HCT116 (cell line): ENCODE results near the gene CAMK2N1. TPM values are rescaled to one million over a fixed set of nuclear protein-coding genes. Genes with fewer than 3 reads are reported as not detected.

Source experiments
- ATAC-seq: fragments of 200-7000 bp; cut with Tn5 transposase; 2 replicates; pipeline ENCODE4 v1.9.1; 2020; ENCODE audit warnings: mild to moderate bottlenecking, moderate library complexity
- BruUV-seq: library from RNA; stranded (reverse); fragments of 400-500 nt; replicated peaks from 2 replicates; lab custom pipeline; 2021; lab: Mats Ljungman, UMichigan
- CTCF ChIA-PET: fragments of 300-600 bp; sonication (Branson Sonifier 250); formaldehyde crosslinking; loops from one replicate; lab custom pipeline; 2021; ENCODE audit warnings: antibody characterized with exemption; lab: Charles Lee
- POLR2A ChIA-PET: fragments of 300-600, 350-600 bp; sonication (Branson Sonifier 250); formaldehyde crosslinking; loops from one replicate; lab custom pipeline; 2021; ENCODE audit warnings: antibody characterized with exemption; lab: Charles Lee
- RAD21 ChIA-PET, 2 experiments: fragments of 300-600 bp; sonication (Branson Sonifier 250); formaldehyde crosslinking; loops; one replicate each; lab custom pipeline; 2023; ENCODE audit warnings: low total read pairs in 2 of 2; ENCODE audit not compliant: uncharacterized antibody in 2 of 2, unreplicated experiment in 2 of 2, low non-redundant PET in 1 of 2; lab: Charles Lee
- DNase-seq: peaks from one replicate; pipeline ENCODE4 v3.0.0-alpha.2; 2010; ENCODE audit warnings: low read depth, low spot score
- H2AFZ ChIP-seq: fragments of 200-600 bp; shearing (Covaris generic), sonication (generic); 2 replicates; pipeline ENCODE4 v1.6.1; 2017; ENCODE audit warnings: low read depth, mixed run types, mixed read lengths, antibody characterized with exemption, low read length; ENCODE audit not compliant: poor library complexity, severe bottlenecking
- H3K27ac ChIP-seq: 2 replicates; pipeline ENCODE4 v1.5.1; 2012; ENCODE audit warnings: low read depth, low read length
- H3K27me3 ChIP-seq: fragments of 200-600 bp; sonication (generic); 2 replicates; pipeline ENCODE4 v1.6.1; 2016; ENCODE audit warnings: mixed run types, low read length, mixed read lengths; ENCODE audit not compliant: insufficient read depth
- H3K36me3 ChIP-seq, 2 experiments: fragments of 200-500 bp in 1 of 2; fragments of 200-600 bp in 1 of 2; sonication (Bioruptor generic) in 1 of 2; sonication (generic) in 1 of 2; 2 replicates each; pipeline versions ENCODE4 v1.5.1 to v1.6.1; 2014 to 2016; ENCODE audit warnings: low read length in 2 of 2, inconsistent platforms in 1 of 2, mixed read lengths in 1 of 2, mixed run types in 1 of 2; ENCODE audit not compliant: insufficient read depth in 2 of 2, control insufficient read depth in 1 of 2
- H3K4me1 ChIP-seq, 2 experiments: fragments of 200-600 bp in 1 of 2; sonication (generic) in 1 of 2; 2 replicates each; pipeline versions ENCODE4 v1.5.1 to v1.6.1; 2012 to 2017; ENCODE audit warnings: low read length in 2 of 2, inconsistent platforms in 1 of 2, mild to moderate bottlenecking in 1 of 2, mixed read lengths in 1 of 2, mixed run types in 1 of 2, moderate library complexity in 1 of 2; ENCODE audit not compliant: insufficient read depth in 2 of 2, control insufficient read depth in 1 of 2
- H3K4me2 ChIP-seq: fragments of 200-600 bp; sonication (generic); 2 replicates; pipeline ENCODE4 v1.6.1; 2017; ENCODE audit warnings: mixed run types, low read length, mixed read lengths
- H3K4me3 ChIP-seq, 2 experiments: fragments of 200-600 bp in 1 of 2; sonication (generic) in 1 of 2; replicated peaks in 1 of 2; 2 replicates each; pipeline ENCODE4 v1.5.1; 2011 to 2016; ENCODE audit warnings: low read length in 2 of 2, control low read depth in 1 of 2, low read depth in 1 of 2, mild to moderate bottlenecking in 1 of 2, mixed read lengths in 1 of 2, mixed run types in 1 of 2
- H3K79me2 ChIP-seq: fragments of 200-600 bp; sonication (generic); 2 replicates; pipeline ENCODE4 v1.6.1; 2017; ENCODE audit warnings: mild to moderate bottlenecking, mixed run types, low read length, moderate library complexity, mixed read lengths; ENCODE audit not compliant: insufficient read depth
- H3K9ac ChIP-seq: fragments of 200-600 bp; sonication (generic); 2 replicates; pipeline ENCODE4 v1.6.1; 2016; ENCODE audit warnings: low read length, mixed read lengths
- H3K9me2 ChIP-seq: fragments of 200-600 bp; sonication (generic), shearing (Covaris generic); 2 replicates; pipeline ENCODE4 v1.6.1; 2017; ENCODE audit warnings: mixed run types, mild to moderate bottlenecking, moderate library complexity; ENCODE audit not compliant: insufficient read depth
- H3K9me3 ChIP-seq, 2 experiments: fragments of 200-500 bp in 1 of 2; fragments of 200-600 bp in 1 of 2; sonication (Bioruptor generic) in 1 of 2; sonication (generic) in 1 of 2; 2 replicates each; pipeline ENCODE4 v1.6.1; 2014 to 2017; ENCODE audit warnings: low read length in 2 of 2, mixed read lengths in 2 of 2, inconsistent platforms in 1 of 2, low read depth in 1 of 2, mild to moderate bottlenecking in 1 of 2, mixed run types in 1 of 2, moderate library complexity in 1 of 2; ENCODE audit not compliant: control insufficient read depth in 1 of 2, insufficient read depth in 1 of 2
- H4K20me1 ChIP-seq: fragments of 200-600 bp; sonication (generic), shearing (Covaris generic); 2 replicates; pipeline ENCODE4 v1.6.1; 2017; ENCODE audit warnings: mixed run types, mild to moderate bottlenecking, moderate library complexity; ENCODE audit not compliant: insufficient read depth
- CBX3 ChIP-seq: IDR thresholded peaks from 2 replicates; pipeline ENCODE4 v1.6.1; 2012; ENCODE audit warnings: low read depth
- CEBPB ChIP-seq: IDR thresholded peaks from 2 replicates; pipeline ENCODE4 v1.6.1; 2012; ENCODE audit warnings: low read depth
- ELF1 ChIP-seq: IDR thresholded peaks from 2 replicates; pipeline ENCODE4 v1.6.1; 2012; ENCODE audit warnings: low read depth, borderline replicate concordance
- EZH2phosphoT487 ChIP-seq: fragments of 200-600 bp; IDR thresholded peaks from 2 replicates; pipeline ENCODE4 v1.6.1; 2018; ENCODE audit warnings: antibody characterized with exemption, borderline replicate concordance
- FOSL1 ChIP-seq: IDR thresholded peaks from 2 replicates; pipeline ENCODE4 v1.6.1; 2012; ENCODE audit warnings: low read depth
- JUND ChIP-seq: IDR thresholded peaks from 2 replicates; pipeline ENCODE4 v1.6.1; 2012
- POLR2A ChIP-seq: IDR thresholded peaks from 2 replicates; pipeline ENCODE4 v1.7.0; 2011; ENCODE audit warnings: borderline replicate concordance; ENCODE audit not compliant: insufficient read depth, insufficient read length; ENCODE audit errors: extremely low read depth
- POLR2AphosphoS5 ChIP-seq: IDR thresholded peaks from 2 replicates; pipeline ENCODE4 v1.6.1; 2011; ENCODE audit warnings: mild to moderate bottlenecking, low read depth, low read length, moderate library complexity
- RAD21 ChIP-seq: IDR thresholded peaks from 2 replicates; pipeline ENCODE4 v1.6.1; 2012; ENCODE audit warnings: low read depth, mild to moderate bottlenecking
- SIN3A ChIP-seq: IDR thresholded peaks from 2 replicates; pipeline ENCODE4 v1.6.1; 2012; ENCODE audit warnings: low read depth
- SP1 ChIP-seq: IDR thresholded peaks from 2 replicates; pipeline ENCODE4 v1.6.1; 2012; ENCODE audit warnings: low read depth
- SRF ChIP-seq: IDR thresholded peaks from 2 replicates; pipeline ENCODE4 v1.6.1; 2012; ENCODE audit warnings: low read depth
- TCF7L2 ChIP-seq: IDR thresholded peaks from 2 replicates; pipeline ENCODE4 v1.7.0; 2011; ENCODE audit warnings: borderline replicate concordance, inconsistent platforms; ENCODE audit not compliant: insufficient read depth, insufficient read length; ENCODE audit errors: extremely low read depth
- YY1 ChIP-seq: IDR thresholded peaks from 2 replicates; pipeline ENCODE4 v1.6.1; 2011; ENCODE audit warnings: low read length, low read depth, moderate library complexity, mild to moderate bottlenecking; ENCODE audit not compliant: insufficient replicate concordance; ENCODE audit errors: extremely low read depth
- ZFX ChIP-seq: fragments of 450-650 bp; IDR thresholded peaks from 2 replicates; pipeline ENCODE4 v1.6.1; 2017
- intact Hi-C: fragments of 100-400 bp; cut with micrococcal nuclease; formaldehyde crosslinking; loops from 2 replicates; pipeline ENCODE4 v1.10.0; 2022
- total RNA-seq: library from RNA; stranded (reverse); gene quantifications from one replicate; pipeline ENCODE4 v1.2.1, GENCODE V29; 2021; ENCODE audit not compliant: unreplicated experiment
- TF ChIP-seq, protein P1 (sequence below), 3 experiments: fragments of 200-600 bp in 1 of 3; sonication (generic) in 1 of 3; IDR thresholded peaks in 2 of 3; conservative IDR thresholded peaks in 1 of 3; 2 replicates each; pipeline ENCODE4 v1.5.1; 2012 to 2017; ENCODE audit warnings: low read depth in 2 of 3, low read length in 2 of 3, antibody characterized with exemption in 1 of 3, borderline replicate concordance in 1 of 3, control low read depth in 1 of 3, mild to moderate bottlenecking in 1 of 3, mixed read lengths in 1 of 3, mixed run types in 1 of 3, moderate library complexity in 1 of 3; ENCODE audit not compliant: insufficient read depth in 1 of 3
- TF ChIP-seq, protein P2 (sequence below): IDR thresholded peaks from 2 replicates; pipeline ENCODE4 v1.6.1; 2012
- TF ChIP-seq, protein P3 (sequence below): IDR thresholded peaks from 2 replicates; pipeline ENCODE4 v1.6.1; 2011; ENCODE audit warnings: mild to moderate bottlenecking, low read length, moderate library complexity; ENCODE audit not compliant: insufficient replicate concordance; ENCODE audit errors: extremely low read depth

CAMK2N1 gene
- total RNA-seq, 1 experiment from 2014 or later, result 20.5 TPM

DNA sequence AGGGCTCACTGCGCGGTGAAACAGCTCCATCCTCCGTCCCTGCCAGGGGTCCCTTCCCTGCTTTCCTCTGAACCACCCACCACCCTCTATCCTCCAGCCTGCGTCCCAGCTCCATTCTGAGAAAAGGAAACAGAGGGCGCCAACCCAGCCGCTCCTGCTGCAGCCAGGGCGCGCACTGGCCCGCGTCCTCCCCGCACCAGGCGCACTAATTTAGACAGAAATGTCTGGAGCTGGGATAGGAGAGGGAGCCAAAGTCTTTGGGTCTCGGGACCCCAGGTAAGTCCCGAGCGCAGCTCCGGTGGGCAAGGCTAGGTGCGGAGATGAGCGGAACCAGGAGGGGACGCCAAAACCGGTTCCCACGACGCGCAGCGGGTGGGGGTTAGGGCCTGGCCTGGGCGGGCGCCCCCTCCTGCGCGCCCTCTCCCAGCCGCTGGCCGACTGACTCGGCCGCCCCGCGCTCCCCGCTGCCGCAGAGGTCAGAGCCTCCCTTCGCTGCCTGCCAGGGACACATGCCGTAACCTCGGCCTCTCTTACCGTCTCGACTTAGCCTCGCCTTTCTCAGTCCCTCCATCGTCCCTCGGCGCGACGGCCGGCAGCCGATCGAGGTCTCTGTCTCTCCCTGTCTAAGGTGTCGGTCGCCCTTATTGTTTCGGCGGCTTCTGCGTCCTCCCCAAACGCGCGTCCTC lies 2.0 kb downstream of the CAMK2N1 start:
- H4K20me1 ChIP-seq, result no peaks in the 10 kb centered on the region
- ChIA-PET RAD21 (no interaction called here), CTCF (no interaction called here), POLR2A (interaction anchor here (1.6 kb wide), 1 partner anchor 11 kb away, joined by 5 read pairs; no protein-coding TSS in a partner anchor)
- H3K27ac ChIP-seq, result peak overlapping the region; percentile 85; the same call in 1 of the 2 replicates
- H3K79me2 ChIP-seq, result peaks cover 18% of the 10 kb centered on the region
- H3K9ac ChIP-seq, result 0 out of 2 replicates have a peak overlapping the region, but pooled peaks have one; percentile 81
- peak overlapping the region; percentile 90 for H3K4me2 ChIP-seq
- no TSS peak for BruUV-seq
- H3K4me3 ChIP-seq, result peak overlapping the region; percentile 77 to 94
- no peaks in the 10 kb centered on the region for H3K36me3 ChIP-seq
- H3K4me1 ChIP-seq, result peaks cover 28 to 60% of the 10 kb centered on the region in 2 experiments
- H2AFZ ChIP-seq, result no peak overlapping the region
- ATAC-seq, result no peak
- H3K9me2 ChIP-seq, result no peaks in the 10 kb centered on the region
- intact Hi-C loops, result no loop called here
- H3K9me3 ChIP-seq, result no peaks in the 10 kb centered on the region
- TF ChIP-seq, protein P1, sequence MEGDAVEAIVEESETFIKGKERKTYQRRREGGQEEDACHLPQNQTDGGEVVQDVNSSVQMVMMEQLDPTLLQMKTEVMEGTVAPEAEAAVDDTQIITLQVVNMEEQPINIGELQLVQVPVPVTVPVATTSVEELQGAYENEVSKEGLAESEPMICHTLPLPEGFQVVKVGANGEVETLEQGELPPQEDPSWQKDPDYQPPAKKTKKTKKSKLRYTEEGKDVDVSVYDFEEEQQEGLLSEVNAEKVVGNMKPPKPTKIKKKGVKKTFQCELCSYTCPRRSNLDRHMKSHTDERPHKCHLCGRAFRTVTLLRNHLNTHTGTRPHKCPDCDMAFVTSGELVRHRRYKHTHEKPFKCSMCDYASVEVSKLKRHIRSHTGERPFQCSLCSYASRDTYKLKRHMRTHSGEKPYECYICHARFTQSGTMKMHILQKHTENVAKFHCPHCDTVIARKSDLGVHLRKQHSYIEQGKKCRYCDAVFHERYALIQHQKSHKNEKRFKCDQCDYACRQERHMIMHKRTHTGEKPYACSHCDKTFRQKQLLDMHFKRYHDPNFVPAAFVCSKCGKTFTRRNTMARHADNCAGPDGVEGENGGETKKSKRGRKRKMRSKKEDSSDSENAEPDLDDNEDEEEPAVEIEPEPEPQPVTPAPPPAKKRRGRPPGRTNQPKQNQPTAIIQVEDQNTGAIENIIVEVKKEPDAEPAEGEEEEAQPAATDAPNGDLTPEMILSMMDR (IDR thresholded peaks at IDR 0.05 in 2 of 3, conservative IDR thresholded peaks at IDR 0.05 in 1 of 3; ENCODE audit: borderline replicate concordance in 1 of 3, insufficient read depth in 1 of 3, low read depth in 2 of 3, low read length in 2 of 3), result no peak
- TF ChIP-seq, protein P2, sequence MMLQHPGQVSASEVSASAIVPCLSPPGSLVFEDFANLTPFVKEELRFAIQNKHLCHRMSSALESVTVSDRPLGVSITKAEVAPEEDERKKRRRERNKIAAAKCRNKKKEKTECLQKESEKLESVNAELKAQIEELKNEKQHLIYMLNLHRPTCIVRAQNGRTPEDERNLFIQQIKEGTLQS, result no peak
- TF ChIP-seq ELF1 (no peak), SRF (no peak), CBX3 (no peak), EZH2phosphoT487 (no peak), RAD21 (no peak), JUND (no peak), CEBPB (no peak), SIN3A (no peak), ZFX (no peak), SP1 (no peak), YY1 (no peak), POLR2AphosphoS5 (no peak), POLR2A (no peak), TCF7L2 (no peak), FOSL1 (no peak)
- TF ChIP-seq, protein P3, sequence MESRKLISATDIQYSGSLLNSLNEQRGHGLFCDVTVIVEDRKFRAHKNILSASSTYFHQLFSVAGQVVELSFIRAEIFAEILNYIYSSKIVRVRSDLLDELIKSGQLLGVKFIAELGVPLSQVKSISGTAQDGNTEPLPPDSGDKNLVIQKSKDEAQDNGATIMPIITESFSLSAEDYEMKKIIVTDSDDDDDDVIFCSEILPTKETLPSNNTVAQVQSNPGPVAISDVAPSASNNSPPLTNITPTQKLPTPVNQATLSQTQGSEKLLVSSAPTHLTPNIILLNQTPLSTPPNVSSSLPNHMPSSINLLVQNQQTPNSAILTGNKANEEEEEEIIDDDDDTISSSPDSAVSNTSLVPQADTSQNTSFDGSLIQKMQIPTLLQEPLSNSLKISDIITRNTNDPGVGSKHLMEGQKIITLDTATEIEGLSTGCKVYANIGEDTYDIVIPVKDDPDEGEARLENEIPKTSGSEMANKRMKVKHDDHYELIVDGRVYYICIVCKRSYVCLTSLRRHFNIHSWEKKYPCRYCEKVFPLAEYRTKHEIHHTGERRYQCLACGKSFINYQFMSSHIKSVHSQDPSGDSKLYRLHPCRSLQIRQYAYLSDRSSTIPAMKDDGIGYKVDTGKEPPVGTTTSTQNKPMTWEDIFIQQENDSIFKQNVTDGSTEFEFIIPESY, result no peak
- TF ChIP-seq, all 23 proteins: peak for 0
- DNase-seq, result no peak
- no peaks in the 10 kb centered on the region for H3K27me3 ChIP-seq
